GM12878 (cell line): ENCODE data around the gene EFCAB13. TPM values are rescaled to one million over a fixed set of nuclear protein-coding genes. Genes with fewer than 3 reads are reported as not detected.

Source experiments
- BHLHE40 ChIP-seq, 2 experiments: fragments of 450-650 bp in 1 of 2; IDR thresholded peaks; 2 replicates each; pipeline ENCODE4 v1.6.1; 2011 to 2017; ENCODE audit warnings: low read depth in 2 of 2, borderline replicate concordance in 1 of 2, improper control_type of control experiment in 1 of 2, low read length in 1 of 2, mild to moderate bottlenecking in 1 of 2
- HDAC2 ChIP-seq: fragments of 200-600 bp; sonication (generic); IDR thresholded peaks from 2 replicates; pipeline ENCODE4 v1.6.1; 2017
- HDGF ChIP-seq: fragments of 450-650 bp; IDR thresholded peaks from 2 replicates; pipeline ENCODE4 v1.6.1; 2016; ENCODE audit warnings: antibody characterized with exemption
- NBN ChIP-seq: fragments of 450-650 bp; IDR thresholded peaks from 2 replicates; pipeline ENCODE4 v1.6.1; 2016
- NFYB ChIP-seq: IDR thresholded peaks from 2 replicates; pipeline ENCODE4 v1.6.1; 2011; ENCODE audit warnings: low read depth, mild to moderate bottlenecking, low read length, improper control_type of control experiment, moderate library complexity; ENCODE audit not compliant: insufficient read depth
- PML ChIP-seq: IDR thresholded peaks from 2 replicates; pipeline ENCODE4 v1.6.1; 2012; ENCODE audit warnings: low read length, inconsistent platforms
- POLR2AphosphoS5 ChIP-seq: IDR thresholded peaks from 2 replicates; pipeline ENCODE4 v1.6.1; 2011; ENCODE audit warnings: mild to moderate bottlenecking, low read length, inconsistent platforms
- POU2F2 ChIP-seq: IDR thresholded peaks from 3 replicates; pipeline ENCODE4 v1.6.1; 2011; ENCODE audit warnings: low read depth, mild to moderate bottlenecking, low read length, borderline replicate concordance
- RELA ChIP-seq: fragments of 450-650 bp; IDR thresholded peaks from 2 replicates; pipeline ENCODE4 v1.8.0; 2014; ENCODE audit warnings: borderline replicate concordance; ENCODE audit not compliant: partially characterized antibody
- SMC3 ChIP-seq: IDR thresholded peaks from 2 replicates; pipeline ENCODE4 v1.6.1; 2011; ENCODE audit warnings: low read length, improper control_type of control experiment, borderline replicate concordance
- SP1 ChIP-seq: IDR thresholded peaks from one replicate; pipeline ENCODE4 v1.6.1; 2011; ENCODE audit warnings: low read depth, low read length
- SPI1 ChIP-seq: IDR thresholded peaks from 2 replicates; pipeline ENCODE4 v1.6.1; 2011; ENCODE audit warnings: low read depth, mild to moderate bottlenecking, low read length, moderate library complexity, borderline replicate concordance; ENCODE audit not compliant: insufficient read depth
- STAT3 ChIP-seq: IDR thresholded peaks from 2 replicates; pipeline ENCODE4 v1.6.1; 2011; ENCODE audit warnings: low read depth, low read length, improper control_type of control experiment
- TAF1 ChIP-seq: IDR thresholded peaks from 2 replicates; pipeline ENCODE4 v1.6.1; 2011; ENCODE audit warnings: mild to moderate bottlenecking, low read depth, low read length, borderline replicate concordance
- TBL1XR1 ChIP-seq: IDR thresholded peaks from 2 replicates; pipeline ENCODE4 v1.6.1; 2012; ENCODE audit warnings: low read depth, low read length, improper control_type of control experiment
- YBX1 ChIP-seq: fragments of 450-650 bp; IDR thresholded peaks from 2 replicates; pipeline ENCODE4 v1.6.1; 2016; ENCODE audit warnings: antibody characterized with exemption
- polyA plus RNA-seq, 11 experiments: library from polyadenylated mRNA; depleted of rRNA in 4 of 11; unstranded in 6 of 11; stranded (reverse) in 5 of 11; fragments of >200 nt; fragmentation: Nextera tagmentation in 4 of 11; fragmentation: Illumina TruSeq in 1 of 11; extraction: Ambion mirVana in 4 of 11; extraction: Trizol in 1 of 11; gene quantifications; 1 replicate in 1 of 11; 2 replicates in 10 of 11; pipeline versions ENCODE4 v1.2.1 to v1.2.3, GENCODE V29; 2011 to 2016; ENCODE audit warnings: inconsistent platforms in 2 of 11, missing spikeins in 2 of 11, low read depth in 1 of 11
- total RNA-seq, 4 experiments: library from RNA; depleted of rRNA in 3 of 4; stranded (reverse); fragments of >200 nt in 3 of 4; fragmentation: Illumina TruSeq in 1 of 4; extraction: Trizol in 1 of 4; gene quantifications; 2 replicates each; pipeline versions ENCODE4 v1.2.1 to v1.2.3, GENCODE V29; 2013 to 2021
- TF ChIP-seq, protein P1 (sequence below): IDR thresholded peaks from 2 replicates; pipeline ENCODE4 v1.6.1; 2012; ENCODE audit warnings: mild to moderate bottlenecking, low read depth, low read length
- TF ChIP-seq, protein P2 (sequence below): IDR thresholded peaks from 2 replicates; pipeline ENCODE4 v1.6.1; 2012; ENCODE audit warnings: low read depth, low read length, improper control_type of control experiment
- TF ChIP-seq, protein P3 (sequence below): fragments of 450-650 bp; IDR thresholded peaks from 2 replicates; pipeline ENCODE4 v1.6.1; 2016; ENCODE audit warnings: mild to moderate bottlenecking, moderate library complexity, borderline replicate concordance

Gene EFCAB13
- total and polyA plus RNA-seq, 10 of the 15 experiments (the other 5 are each of a cell fraction or from before 2014, with no cell fraction given) = 0.90 to 8.7 (median 5.0) TPM

DNA sequence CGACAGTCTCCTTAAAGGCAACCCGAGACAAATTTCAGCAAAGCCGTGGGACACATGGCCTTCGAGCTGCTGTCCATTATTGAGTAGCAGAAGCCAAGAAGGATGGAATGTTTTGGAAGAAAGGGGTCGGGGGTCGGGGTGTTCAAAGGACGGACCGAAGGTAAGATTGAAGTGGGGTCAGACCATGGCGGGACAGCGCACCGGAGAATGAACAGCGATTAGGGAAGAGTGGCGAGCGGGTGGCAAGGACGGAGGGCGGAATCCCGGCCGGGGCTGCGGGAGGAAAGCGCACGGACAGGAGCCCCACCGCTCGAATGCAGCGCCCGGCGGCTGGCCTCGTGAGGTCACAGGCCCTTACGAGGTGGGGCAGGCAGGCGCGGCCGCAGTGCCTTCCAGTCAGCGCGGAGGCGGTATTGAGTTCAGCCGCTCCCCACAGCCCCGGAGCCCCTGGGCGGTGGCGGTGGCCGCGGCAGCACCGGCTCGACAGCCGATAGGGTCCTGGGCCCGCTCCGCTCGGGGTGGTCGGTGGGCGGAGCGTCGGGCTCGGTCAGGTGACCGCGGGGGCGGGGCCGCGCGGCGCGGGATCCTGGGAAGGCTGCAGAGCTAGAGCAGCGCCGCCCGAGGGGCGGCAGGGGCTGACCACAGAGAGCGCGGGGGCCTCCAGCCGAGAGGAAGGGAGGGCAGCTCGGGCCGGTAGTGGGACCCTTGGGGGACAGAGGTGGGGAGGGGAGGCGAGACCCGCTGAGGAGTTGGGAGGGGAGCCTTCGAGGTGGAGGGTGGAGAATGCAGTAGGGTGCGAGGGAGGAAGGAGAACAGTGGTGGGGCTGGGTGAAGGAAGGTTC, at the start of gene EFCAB13 (continued):
- TF ChIP-seq, protein P1, sequence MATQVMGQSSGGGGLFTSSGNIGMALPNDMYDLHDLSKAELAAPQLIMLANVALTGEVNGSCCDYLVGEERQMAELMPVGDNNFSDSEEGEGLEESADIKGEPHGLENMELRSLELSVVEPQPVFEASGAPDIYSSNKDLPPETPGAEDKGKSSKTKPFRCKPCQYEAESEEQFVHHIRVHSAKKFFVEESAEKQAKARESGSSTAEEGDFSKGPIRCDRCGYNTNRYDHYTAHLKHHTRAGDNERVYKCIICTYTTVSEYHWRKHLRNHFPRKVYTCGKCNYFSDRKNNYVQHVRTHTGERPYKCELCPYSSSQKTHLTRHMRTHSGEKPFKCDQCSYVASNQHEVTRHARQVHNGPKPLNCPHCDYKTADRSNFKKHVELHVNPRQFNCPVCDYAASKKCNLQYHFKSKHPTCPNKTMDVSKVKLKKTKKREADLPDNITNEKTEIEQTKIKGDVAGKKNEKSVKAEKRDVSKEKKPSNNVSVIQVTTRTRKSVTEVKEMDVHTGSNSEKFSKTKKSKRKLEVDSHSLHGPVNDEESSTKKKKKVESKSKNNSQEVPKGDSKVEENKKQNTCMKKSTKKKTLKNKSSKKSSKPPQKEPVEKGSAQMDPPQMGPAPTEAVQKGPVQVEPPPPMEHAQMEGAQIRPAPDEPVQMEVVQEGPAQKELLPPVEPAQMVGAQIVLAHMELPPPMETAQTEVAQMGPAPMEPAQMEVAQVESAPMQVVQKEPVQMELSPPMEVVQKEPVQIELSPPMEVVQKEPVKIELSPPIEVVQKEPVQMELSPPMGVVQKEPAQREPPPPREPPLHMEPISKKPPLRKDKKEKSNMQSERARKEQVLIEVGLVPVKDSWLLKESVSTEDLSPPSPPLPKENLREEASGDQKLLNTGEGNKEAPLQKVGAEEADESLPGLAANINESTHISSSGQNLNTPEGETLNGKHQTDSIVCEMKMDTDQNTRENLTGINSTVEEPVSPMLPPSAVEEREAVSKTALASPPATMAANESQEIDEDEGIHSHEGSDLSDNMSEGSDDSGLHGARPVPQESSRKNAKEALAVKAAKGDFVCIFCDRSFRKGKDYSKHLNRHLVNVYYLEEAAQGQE = peak; percentile 18; the same call in 1 of the 2 replicates
- TF ChIP-seq SPI1 (no peak), POLR2AphosphoS5 (peak; percentile 76; the same call in 1 of the 2 replicates), HDAC2 (no peak), SP1 (peak; percentile 25), RELA (peak; percentile 31), SMC3 (no peak), STAT3 (no peak), NFYB (peak; percentile 32; the same call in 1 of the 2 replicates), POU2F2 (peak; percentile 40; the same call in 1 of the 3 replicates), BHLHE40 (IDR thresholded peaks at IDR 0.05; ENCODE audit: borderline replicate concordance in 1 of 2, low read depth in 2 of 2, low read length in 1 of 2) (peak; percentile 47 to 89), YBX1 (0 out of 2 replicates have a peak, but pooled peaks have one; percentile 47), NBN (peak; percentile 89; the same call in 1 of the 2 replicates), TBL1XR1 (no peak), PML (peak; percentile 89; the same call in 1 of the 2 replicates), HDGF (peak; percentile 90; the same call in 1 of the 2 replicates), TAF1 (peak; percentile 34; the same call in 1 of the 2 replicates)
- TF ChIP-seq, protein P2, sequence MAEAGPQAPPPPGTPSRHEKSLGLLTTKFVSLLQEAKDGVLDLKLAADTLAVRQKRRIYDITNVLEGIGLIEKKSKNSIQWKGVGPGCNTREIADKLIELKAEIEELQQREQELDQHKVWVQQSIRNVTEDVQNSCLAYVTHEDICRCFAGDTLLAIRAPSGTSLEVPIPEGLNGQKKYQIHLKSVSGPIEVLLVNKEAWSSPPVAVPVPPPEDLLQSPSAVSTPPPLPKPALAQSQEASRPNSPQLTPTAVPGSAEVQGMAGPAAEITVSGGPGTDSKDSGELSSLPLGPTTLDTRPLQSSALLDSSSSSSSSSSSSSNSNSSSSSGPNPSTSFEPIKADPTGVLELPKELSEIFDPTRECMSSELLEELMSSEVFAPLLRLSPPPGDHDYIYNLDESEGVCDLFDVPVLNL = no peak
- TF ChIP-seq, protein P3, sequence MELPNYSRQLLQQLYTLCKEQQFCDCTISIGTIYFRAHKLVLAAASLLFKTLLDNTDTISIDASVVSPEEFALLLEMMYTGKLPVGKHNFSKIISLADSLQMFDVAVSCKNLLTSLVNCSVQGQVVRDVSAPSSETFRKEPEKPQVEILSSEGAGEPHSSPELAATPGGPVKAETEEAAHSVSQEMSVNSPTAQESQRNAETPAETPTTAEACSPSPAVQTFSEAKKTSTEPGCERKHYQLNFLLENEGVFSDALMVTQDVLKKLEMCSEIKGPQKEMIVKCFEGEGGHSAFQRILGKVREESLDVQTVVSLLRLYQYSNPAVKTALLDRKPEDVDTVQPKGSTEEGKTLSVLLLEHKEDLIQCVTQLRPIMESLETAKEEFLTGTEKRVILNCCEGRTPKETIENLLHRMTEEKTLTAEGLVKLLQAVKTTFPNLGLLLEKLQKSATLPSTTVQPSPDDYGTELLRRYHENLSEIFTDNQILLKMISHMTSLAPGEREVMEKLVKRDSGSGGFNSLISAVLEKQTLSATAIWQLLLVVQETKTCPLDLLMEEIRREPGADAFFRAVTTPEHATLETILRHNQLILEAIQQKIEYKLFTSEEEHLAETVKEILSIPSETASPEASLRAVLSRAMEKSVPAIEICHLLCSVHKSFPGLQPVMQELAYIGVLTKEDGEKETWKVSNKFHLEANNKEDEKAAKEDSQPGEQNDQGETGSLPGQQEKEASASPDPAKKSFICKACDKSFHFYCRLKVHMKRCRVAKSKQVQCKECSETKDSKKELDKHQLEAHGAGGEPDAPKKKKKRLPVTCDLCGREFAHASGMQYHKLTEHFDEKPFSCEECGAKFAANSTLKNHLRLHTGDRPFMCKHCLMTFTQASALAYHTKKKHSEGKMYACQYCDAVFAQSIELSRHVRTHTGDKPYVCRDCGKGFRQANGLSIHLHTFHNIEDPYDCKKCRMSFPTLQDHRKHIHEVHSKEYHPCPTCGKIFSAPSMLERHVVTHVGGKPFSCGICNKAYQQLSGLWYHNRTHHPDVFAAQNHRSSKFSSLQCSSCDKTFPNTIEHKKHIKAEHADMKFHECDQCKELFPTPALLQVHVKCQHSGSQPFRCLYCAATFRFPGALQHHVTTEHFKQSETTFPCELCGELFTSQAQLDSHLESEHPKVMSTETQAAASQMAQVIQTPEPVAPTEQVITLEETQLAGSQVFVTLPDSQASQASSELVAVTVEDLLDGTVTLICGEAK = 0 out of 2 replicates have a peak, but pooled peaks have one; percentile 46
